NCI-H187 treated with DMSO at 0.1 percent for 48 hours (cell line): ENCODE results near the gene ADCY2.

Source experiments
- DNase-seq: peaks from one replicate; lab custom pipeline; 2025; lab: John Stamatoyannopoulos, UW

Gene ADCY2

GRCh38 chr5:7597059-7597642, 201.2 kb downstream of the ADCY2 start:
- no peak for DNase-seq

- DNase-seq, result no peak
Observed at GRCh38 chr5:7606840-7607465, 211.0 kb downstream of the ADCY2 start.

GRCh38 chr5:7608772-7609171, 212.8 kb downstream of the ADCY2 start:
- no peak for DNase-seq

- no peak for DNase-seq
Observed at GRCh38 chr5:7609726-7610125, 213.8 kb downstream of the ADCY2 start.

- DNase-seq, result no peak
Observed at GRCh38 chr5:7610531-7611177, 214.7 kb downstream of the ADCY2 start.

- DNase-seq, result no peak
Observed at GRCh38 chr5:7611518-7611917, 215.6 kb downstream of the ADCY2 start.

- no peak for DNase-seq
Observed at GRCh38 chr5:7615566-7616061, 219.7 kb downstream of the ADCY2 start.

GRCh38 chr5:7616897-7617296, 221.0 kb downstream of the ADCY2 start:
- no peak for DNase-seq

- no peak for DNase-seq
Observed at GRCh38 chr5:7622498-7622897, 226.6 kb downstream of the ADCY2 start.

- no peak for DNase-seq
Observed at GRCh38 chr5:7625740-7626139, 229.8 kb downstream of the ADCY2 start.

GRCh38 chr5:7628248-7628647, 232.3 kb downstream of the ADCY2 start:
- no peak for DNase-seq

GRCh38 chr5:7628820-7629219, 232.9 kb downstream of the ADCY2 start:
- DNase-seq, result no peak

- DNase-seq, result peak; percentile 69
Observed at GRCh38 chr5:7629561-7629960, 233.6 kb downstream of the ADCY2 start.

GRCh38 chr5:7634837-7635236, 238.9 kb downstream of the ADCY2 start:
- no peak for DNase-seq

- DNase-seq, result no peak
Observed at GRCh38 chr5:7638456-7638855, 242.5 kb downstream of the ADCY2 start.

- no peak for DNase-seq
Observed at GRCh38 chr5:7642029-7642428, 246.1 kb downstream of the ADCY2 start.

GRCh38 chr5:7644723-7645122, 248.8 kb downstream of the ADCY2 start:
- DNase-seq, result no peak

GRCh38 chr5:7650755-7651154, 254.8 kb downstream of the ADCY2 start:
- DNase-seq, result no peak

- DNase-seq, result no peak
Observed at GRCh38 chr5:7653046-7653445, 257.1 kb downstream of the ADCY2 start.

- no peak for DNase-seq
Observed at GRCh38 chr5:7657153-7657552, 261.2 kb downstream of the ADCY2 start.

GRCh38 chr5:7659420-7659819, 263.5 kb downstream of the ADCY2 start:
- no peak for DNase-seq

GRCh38 chr5:7662289-7662688, 266.4 kb downstream of the ADCY2 start:
- DNase-seq, result no peak

- DNase-seq, result no peak
Observed at GRCh38 chr5:7663808-7664207, 267.9 kb downstream of the ADCY2 start.
